Suprapubic skin (tissue), 4 donors: ENCODE data around the gene RYK. TPM values are rescaled to one million over a fixed set of nuclear protein-coding genes. Genes with fewer than 3 reads are reported as not detected.

Experiments
- DNase-seq, 2 donors: peaks; one replicate each; pipeline ENCODE4 v3.0.0-alpha.2; 2019; ENCODE audit warnings: low spot score in 2 of 2
- H3K27ac ChIP-seq: fragments of 200-600 bp; sonication (generic); one replicate; pipeline ENCODE4 v1.5.1; 2019
- H3K27me3 ChIP-seq: fragments of 200-600 bp; sonication (generic); one replicate; pipeline ENCODE4 v1.5.1; 2019
- H3K36me3 ChIP-seq: fragments of 200-600 bp; sonication (generic); one replicate; pipeline ENCODE4 v1.5.1; 2019
- H3K4me1 ChIP-seq: fragments of 200-600 bp; sonication (generic); one replicate; pipeline ENCODE4 v1.5.1; 2019
- H3K4me3 ChIP-seq: fragments of 200-600 bp; sonication (generic); one replicate; pipeline ENCODE4 v1.5.1; 2019; ENCODE audit warnings: mild to moderate bottlenecking
- H3K9me3 ChIP-seq: fragments of 200-600 bp; sonication (generic); one replicate; pipeline ENCODE4 v1.5.1; 2019
- EP300 ChIP-seq: sonication (generic); formaldehyde crosslinking; IDR thresholded peaks from one replicate; pipeline ENCODE4 v1.6.1; 2017; ENCODE audit warnings: antibody characterized with exemption
- POLR2A ChIP-seq, 2 donors: fragments of 450-650 bp; IDR thresholded peaks; one replicate each; pipeline ENCODE4 v1.6.1; 2017; ENCODE audit warnings: antibody characterized with exemption in 2 of 2, mild to moderate bottlenecking in 2 of 2, moderate library complexity in 2 of 2
- POLR2AphosphoS5 ChIP-seq, 3 donors: sonication (generic); formaldehyde crosslinking; IDR thresholded peaks; one replicate each; pipeline ENCODE4 v1.6.1; 2017; ENCODE audit warnings: antibody characterized with exemption in 3 of 3
- WGBS: methylation state at CpG from one replicate; pipeline ENCODE4 v1.1.5; 2018; 5-methylcytosine and 5-hydroxymethylcytosine counted together
- total RNA-seq, 4 donors: library from RNA; depleted of rRNA; stranded (reverse); fragments of >200 nt; gene quantifications; one replicate each; pipeline ENCODE4 v1.1.0, GENCODE V29; 2016
- TF ChIP-seq, protein P1 (sequence below), 2 donors: fragments of 200-600 bp in 1 of 2; fragments of 450-650 bp in 1 of 2; sonication (generic) in 1 of 2; IDR thresholded peaks; one replicate each; pipeline ENCODE4 v1.5.1; 2016 to 2019; ENCODE audit warnings: antibody characterized with exemption in 2 of 2, mild to moderate bottlenecking in 1 of 2, moderate library complexity in 1 of 2

Gene RYK
- total RNA-seq, 4 donors from 2014 or later = 65.5 to 214 (median 80.1) TPM

DNA sequence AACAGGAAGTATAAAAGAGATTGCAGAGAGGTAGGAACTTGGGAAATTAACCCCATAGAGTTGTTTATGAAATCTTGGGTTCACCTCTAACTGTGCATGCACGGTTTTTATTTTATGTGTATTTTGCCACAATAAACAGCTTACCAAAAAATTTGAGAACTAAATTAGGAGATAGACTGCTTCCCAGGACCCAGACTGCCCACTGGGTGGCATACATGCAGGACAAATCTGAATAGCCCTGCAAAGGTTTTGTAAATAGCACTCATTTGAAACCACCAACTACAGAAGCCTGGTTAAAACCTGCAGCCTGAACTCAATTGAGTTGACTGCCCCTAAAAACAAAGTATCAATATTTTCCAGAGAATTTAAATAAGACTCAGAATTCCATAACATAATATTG is 124.5 kb downstream of the RYK start:
- Histone ChIP-seq H3K27me3 (no peaks in the 10 kb centered on the region), H3K9me3 (no peaks in the 10 kb centered on the region), H3K4me3 (no peak overlapping the region), H3K36me3 (no peaks in the 10 kb centered on the region), H3K4me1 (no peaks in the 10 kb centered on the region), H3K27ac (no peak overlapping the region)
- TF ChIP-seq POLR2A (IDR thresholded peaks at IDR 0.05) (no peak), EP300 (no peak), POLR2AphosphoS5 (IDR thresholded peaks at IDR 0.05) (no peak)
- TF ChIP-seq, protein P1, sequence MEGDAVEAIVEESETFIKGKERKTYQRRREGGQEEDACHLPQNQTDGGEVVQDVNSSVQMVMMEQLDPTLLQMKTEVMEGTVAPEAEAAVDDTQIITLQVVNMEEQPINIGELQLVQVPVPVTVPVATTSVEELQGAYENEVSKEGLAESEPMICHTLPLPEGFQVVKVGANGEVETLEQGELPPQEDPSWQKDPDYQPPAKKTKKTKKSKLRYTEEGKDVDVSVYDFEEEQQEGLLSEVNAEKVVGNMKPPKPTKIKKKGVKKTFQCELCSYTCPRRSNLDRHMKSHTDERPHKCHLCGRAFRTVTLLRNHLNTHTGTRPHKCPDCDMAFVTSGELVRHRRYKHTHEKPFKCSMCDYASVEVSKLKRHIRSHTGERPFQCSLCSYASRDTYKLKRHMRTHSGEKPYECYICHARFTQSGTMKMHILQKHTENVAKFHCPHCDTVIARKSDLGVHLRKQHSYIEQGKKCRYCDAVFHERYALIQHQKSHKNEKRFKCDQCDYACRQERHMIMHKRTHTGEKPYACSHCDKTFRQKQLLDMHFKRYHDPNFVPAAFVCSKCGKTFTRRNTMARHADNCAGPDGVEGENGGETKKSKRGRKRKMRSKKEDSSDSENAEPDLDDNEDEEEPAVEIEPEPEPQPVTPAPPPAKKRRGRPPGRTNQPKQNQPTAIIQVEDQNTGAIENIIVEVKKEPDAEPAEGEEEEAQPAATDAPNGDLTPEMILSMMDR (IDR thresholded peaks at IDR 0.05) = no peak
- WGBS = 73% methylated on average over 1 of the region's 1 CpG
- DNase-seq = no peak

DNA sequence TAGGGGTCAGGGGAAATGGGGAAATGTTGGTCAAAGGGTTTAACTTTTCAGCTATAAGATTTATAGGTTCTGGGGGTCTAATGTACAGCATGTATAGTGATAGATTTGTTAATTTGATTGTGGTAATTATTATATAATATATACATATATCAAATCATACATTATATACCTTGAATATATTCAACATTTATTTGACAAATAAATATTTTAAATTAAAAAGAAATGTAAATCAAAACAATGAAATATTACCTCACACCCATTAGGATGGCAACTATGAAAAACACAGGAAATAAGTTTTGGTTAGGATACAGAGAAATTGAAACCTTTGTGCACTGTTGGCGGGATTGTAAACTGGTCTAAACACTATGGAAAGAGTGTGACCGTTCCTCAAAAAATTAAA is 135.9 kb downstream of the RYK start:
- Histone ChIP-seq H3K27me3 (no peaks in the 10 kb centered on the region), H3K27ac (no peak overlapping the region), H3K4me3 (no peak overlapping the region), H3K9me3 (peaks cover 7% of the 10 kb centered on the region), H3K4me1 (no peaks in the 10 kb centered on the region), H3K36me3 (no peaks in the 10 kb centered on the region)
- 92% methylated on average over 2 of the region's 2 CpGs for WGBS
- no peak for TF ChIP-seq POLR2A (IDR thresholded peaks at IDR 0.05)
- TF ChIP-seq, protein P1 (IDR thresholded peaks at IDR 0.05) = no peak
- TF ChIP-seq EP300 = no peak
- no peak for DNase-seq

DNA sequence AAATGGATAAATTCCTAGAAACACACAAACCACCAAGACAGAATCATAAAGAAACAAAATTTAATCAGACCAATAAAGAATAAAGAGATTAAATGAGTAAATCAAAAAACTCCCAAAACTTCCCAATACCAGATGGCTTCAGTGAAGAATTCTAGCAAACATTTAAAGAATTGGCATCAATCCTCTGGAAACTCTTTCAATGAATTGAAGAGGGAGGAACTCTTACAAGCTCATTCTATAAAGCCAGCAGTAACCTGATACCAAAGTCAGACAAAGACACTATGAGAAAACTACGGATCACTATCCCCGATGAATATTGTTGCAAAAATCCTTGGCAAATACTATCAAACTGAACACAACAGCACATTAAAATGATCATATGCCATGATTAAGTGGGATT is 139.0 kb downstream of the RYK start:
- Histone ChIP-seq H3K27me3 (no peaks in the 10 kb centered on the region), H3K4me1 (no peaks in the 10 kb centered on the region), H3K36me3 (no peaks in the 10 kb centered on the region), H3K9me3 (no peaks in the 10 kb centered on the region), H3K27ac (no peak overlapping the region), H3K4me3 (no peak overlapping the region)
- no peak for DNase-seq
- WGBS = 50% methylated on average over 2 of the region's 2 CpGs
- TF ChIP-seq, protein P1 (IDR thresholded peaks at IDR 0.05) = no peak
- TF ChIP-seq POLR2AphosphoS5 (IDR thresholded peaks at IDR 0.05) (no peak), EP300 (no peak), POLR2A (IDR thresholded peaks at IDR 0.05) (no peak)

DNA sequence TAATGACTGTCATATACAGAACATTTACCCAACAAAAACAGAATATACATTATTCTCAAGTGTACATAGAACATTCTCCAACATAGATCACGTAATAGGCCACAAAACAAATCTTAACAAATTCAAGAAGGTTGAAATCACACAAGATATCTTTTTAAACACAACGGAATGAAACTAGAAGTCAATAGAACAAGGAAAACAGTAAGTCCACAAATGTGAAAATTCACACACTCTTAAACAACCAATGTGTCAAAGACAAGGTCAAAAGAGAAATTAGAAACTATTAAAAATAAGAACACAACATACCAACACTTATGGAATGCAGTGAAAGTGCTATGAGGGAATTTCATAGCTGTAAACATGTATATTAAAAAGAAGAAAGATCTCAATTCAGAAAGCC is 139.7 kb downstream of the RYK start:
- Histone ChIP-seq H3K36me3 (no peaks in the 10 kb centered on the region), H3K27me3 (no peaks in the 10 kb centered on the region), H3K4me3 (no peak overlapping the region), H3K27ac (no peak overlapping the region), H3K9me3 (no peaks in the 10 kb centered on the region), H3K4me1 (no peaks in the 10 kb centered on the region)
- DNase-seq = no peak
- TF ChIP-seq, protein P1 (IDR thresholded peaks at IDR 0.05) = no peak
- no peak for TF ChIP-seq EP300
- TF ChIP-seq POLR2AphosphoS5 (IDR thresholded peaks at IDR 0.05) = no peak
- TF ChIP-seq POLR2A (IDR thresholded peaks at IDR 0.05) = no peak
- 92% methylated on average over 2 of the region's 2 CpGs for WGBS

Other genes with a start within 250 kb of the RYK start
- 10 to 100 TPM; 25.0 to 38.7 (median 29.4) TPM for gene SLCO2A1, start 220.9 kb downstream of the RYK start, total RNA-seq
- gene AMOTL2, start 123.6 kb upstream of the RYK start, total RNA-seq = 100 to 1,000 TPM in 2 of 4 donors, 10 to 100 TPM in 2; 80.4 to 118 (median 95.8) TPM
- 10 to 100 TPM; 20.8 to 51.2 (median 46.0) TPM for gene ANAPC13, start 235.1 kb upstream of the RYK start, total RNA-seq
- gene CEP63, start 235.2 kb upstream of the RYK start, total RNA-seq = 10 to 100 TPM; 14.1 to 20.8 (median 16.5) TPM